Muscle layer of colon (tissue), 2 donors: Measurements from ENCODE around the gene SUB1.
"Not testable (repeated sequence)": the region's sequence is repeated elsewhere in the genome, so short reads cannot be mapped to it uniquely, and the experiment has no call there.

Experiments used
- H3K27ac ChIP-seq: one replicate; pipeline ENCODE4 v1.7.0; 2013; ENCODE audit warnings: low read depth, mild to moderate bottlenecking, low read length, moderate library complexity
- H3K27me3 ChIP-seq, 2 donors: one replicate each; pipeline ENCODE4 v1.7.0; 2013; ENCODE audit warnings: low read length in 2 of 2, mild to moderate bottlenecking in 2 of 2; ENCODE audit not compliant: insufficient read depth in 2 of 2, control insufficient read depth in 1 of 2
- H3K36me3 ChIP-seq: one replicate; pipeline ENCODE4 v1.7.0; 2013; ENCODE audit warnings: mild to moderate bottlenecking, low read length; ENCODE audit not compliant: insufficient read depth
- H3K4me1 ChIP-seq: one replicate; pipeline ENCODE4 v1.7.0; 2013; ENCODE audit warnings: mild to moderate bottlenecking, low read length; ENCODE audit not compliant: insufficient read depth
- H3K4me3 ChIP-seq, 2 donors: one replicate each; pipeline ENCODE4 v1.7.0; 2013; ENCODE audit warnings: low read length in 2 of 2, low read depth in 1 of 2, mild to moderate bottlenecking in 1 of 2, moderate library complexity in 1 of 2
- H3K9ac ChIP-seq: one replicate; pipeline ENCODE4 v1.7.0; 2013; ENCODE audit warnings: low read length
- H3K9me3 ChIP-seq: one replicate; pipeline ENCODE4 v1.7.0; 2013; ENCODE audit warnings: mild to moderate bottlenecking, low read length
- donor health status: abdominal sarcoma.
- donor health status: Adenocarcinoma of cecum.

SUB1 gene

DNA sequence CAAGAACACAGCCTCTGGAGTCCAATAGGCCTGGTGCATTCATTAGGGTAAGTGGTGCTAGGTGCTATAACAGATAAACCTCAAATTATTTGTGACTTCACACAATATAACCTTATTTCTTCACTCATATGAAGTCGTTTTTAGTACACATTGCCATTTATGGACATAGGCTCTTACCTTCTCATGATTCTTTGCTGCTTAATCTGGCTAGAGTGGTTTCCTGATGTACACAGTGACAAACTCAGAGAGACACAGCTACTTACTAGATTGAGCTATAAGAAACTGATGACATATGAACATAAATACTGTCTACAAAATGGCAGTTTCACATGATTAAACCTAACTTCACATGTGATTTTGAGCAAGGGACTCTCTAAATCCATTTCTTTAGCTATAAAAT, 14.2 kb upstream of the SUB1 start:
- Histone ChIP-seq H3K27ac (no peak overlapping the region), H3K4me3 (no peak overlapping the region), H3K27me3 (no peaks in the 10 kb centered on the region), H3K9me3 (no peaks in the 10 kb centered on the region), H3K36me3 (no peaks in the 10 kb centered on the region), H3K4me1 (no peaks in the 10 kb centered on the region), H3K9ac (no peak overlapping the region)

DNA sequence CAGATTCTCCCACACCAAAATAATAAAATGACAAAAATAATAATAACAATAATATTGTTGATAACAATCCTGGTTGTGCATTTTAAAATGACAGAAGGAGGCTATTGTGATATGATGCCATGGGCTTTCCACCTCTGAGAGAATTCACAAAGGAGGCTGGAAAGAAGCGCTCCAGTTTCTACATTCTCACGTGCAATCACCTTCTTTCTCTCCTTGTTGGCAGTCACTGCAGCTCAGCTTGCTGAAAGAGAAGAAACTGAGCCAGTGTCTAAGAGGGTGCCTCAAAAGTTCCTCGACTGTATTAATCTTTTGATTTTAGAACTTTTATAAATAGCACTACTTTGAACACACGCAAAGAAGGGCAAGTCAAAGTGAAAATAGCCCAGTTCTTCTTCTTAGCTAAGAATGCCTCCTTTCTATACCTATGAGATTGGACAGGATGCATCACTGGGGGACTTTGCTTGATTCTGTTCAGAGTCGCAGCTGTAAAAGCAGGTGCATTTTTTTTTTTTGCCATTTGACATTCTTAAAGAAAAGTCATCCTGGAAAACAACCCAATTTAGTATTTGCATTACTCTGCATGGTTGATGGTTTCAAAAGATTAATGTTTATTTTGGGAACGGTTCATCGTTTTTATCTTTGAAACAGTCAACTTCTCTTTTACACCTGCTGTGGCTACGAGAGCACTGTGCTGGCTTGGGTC, 12.4 kb upstream of the SUB1 start:
- Histone ChIP-seq H3K27me3 (no peaks in the 10 kb centered on the region), H3K9me3 (no peaks in the 10 kb centered on the region), H3K4me3 (no peak overlapping the region), H3K4me1 (no peaks in the 10 kb centered on the region), H3K9ac (no peak overlapping the region), H3K36me3 (no peaks in the 10 kb centered on the region), H3K27ac (no peak overlapping the region)

DNA sequence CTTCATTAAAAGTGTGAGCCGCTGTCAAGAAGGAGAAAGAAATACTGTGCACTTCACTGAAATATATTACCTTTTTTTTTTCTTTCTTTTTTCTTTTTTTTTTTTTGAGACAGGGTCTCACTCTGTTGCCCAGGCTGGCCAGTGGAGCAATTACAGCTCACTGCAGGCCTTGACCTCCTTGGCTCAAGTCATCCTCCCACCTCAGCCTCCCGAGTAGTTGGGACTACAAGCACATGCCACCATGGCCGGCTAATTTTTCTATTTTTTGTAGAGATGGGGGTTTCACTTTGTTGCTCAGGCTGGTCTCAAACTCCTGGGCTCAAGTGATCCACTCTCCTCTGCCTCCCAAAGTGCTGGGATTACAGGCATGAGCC, 11.9 kb upstream of the SUB1 start:
- not testable (repeated sequence) for H3K9me3 ChIP-seq, H3K4me1 ChIP-seq, H3K27me3 ChIP-seq, H3K36me3 ChIP-seq, H3K27ac ChIP-seq, H3K4me3 ChIP-seq, H3K9ac ChIP-seq

DNA sequence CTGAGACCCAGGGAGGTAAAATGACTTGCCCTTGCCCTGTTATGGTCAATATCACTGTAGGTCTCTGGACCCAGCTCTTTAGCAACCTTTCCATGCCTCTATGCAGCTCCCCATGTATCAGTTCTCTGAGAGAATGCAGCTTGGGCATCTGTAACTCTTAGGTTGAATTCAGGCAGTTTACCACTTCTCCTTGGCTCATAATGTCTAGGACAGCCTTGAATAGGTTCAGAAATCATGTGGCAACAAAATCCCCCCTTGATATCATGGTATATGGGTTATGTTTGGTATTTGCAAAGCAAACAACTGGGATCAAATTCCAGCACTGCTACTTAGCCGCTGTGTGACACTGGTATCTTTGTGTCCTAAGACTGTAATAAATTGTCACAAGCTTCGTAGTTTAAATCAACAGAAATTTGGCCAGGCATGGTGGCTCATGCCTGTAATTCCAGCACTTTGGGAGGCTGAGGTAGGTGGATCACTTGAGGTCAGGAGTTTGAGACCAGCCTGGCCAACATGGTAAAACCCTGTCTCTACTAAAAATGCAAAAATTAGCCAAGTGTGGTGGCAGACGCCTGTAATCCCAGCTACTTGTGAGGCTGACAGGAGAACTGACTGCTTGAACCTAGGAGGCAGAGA, 10.7 kb upstream of the SUB1 start:
- H3K9me3 ChIP-seq = no peaks in the 10 kb centered on the region
- H3K27me3 ChIP-seq = no peaks in the 10 kb centered on the region
- no peak overlapping the region for H3K27ac ChIP-seq
- H3K9ac ChIP-seq = no peak overlapping the region
- H3K4me3 ChIP-seq = no peak overlapping the region
- H3K4me1 ChIP-seq = no peaks in the 10 kb centered on the region
- H3K36me3 ChIP-seq = no peaks in the 10 kb centered on the region

DNA sequence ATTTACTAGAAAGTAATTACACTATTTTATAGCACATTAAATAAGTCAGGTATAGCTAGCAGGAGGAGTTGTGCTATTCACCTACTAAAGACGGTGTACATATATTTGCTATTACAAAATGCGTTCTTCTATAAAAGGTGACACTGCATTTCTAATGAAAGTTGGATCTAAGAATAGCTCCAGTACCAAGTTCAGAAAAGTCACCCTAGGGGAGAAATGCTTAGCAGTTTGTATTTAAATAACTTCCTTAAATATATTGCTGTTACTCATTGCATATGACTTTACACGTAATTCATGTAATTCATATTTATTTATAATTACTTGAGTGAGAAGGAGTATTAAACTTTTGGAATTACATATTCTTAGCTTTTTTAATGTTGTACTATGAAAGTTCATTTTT, 7.0 kb upstream of the SUB1 start:
- Histone ChIP-seq H3K4me3 (no peak overlapping the region), H3K4me1 (no peaks in the 10 kb centered on the region), H3K9ac (no peak overlapping the region), H3K9me3 (no peaks in the 10 kb centered on the region), H3K27ac (no peak overlapping the region), H3K36me3 (no peaks in the 10 kb centered on the region), H3K27me3 (no peaks in the 10 kb centered on the region)

DNA sequence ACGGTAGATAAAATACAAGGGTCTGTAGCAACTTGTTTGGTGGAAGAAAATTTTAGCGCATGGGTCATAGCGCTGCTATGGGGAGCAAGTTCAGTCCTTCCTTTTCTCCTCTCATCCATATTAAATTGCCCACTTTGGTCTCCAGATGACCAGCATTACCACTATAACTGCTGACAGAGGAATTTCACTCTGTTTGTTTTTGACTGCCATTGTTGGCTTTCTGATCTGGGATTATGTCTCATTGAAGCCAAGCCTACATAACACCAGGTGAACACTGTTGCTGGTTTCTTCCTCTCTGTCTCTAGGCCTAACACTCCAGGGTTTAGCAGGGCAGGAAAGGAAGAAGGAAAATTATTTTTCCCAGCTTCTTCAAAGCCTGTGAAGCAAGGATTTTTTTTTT, 6.6 kb upstream of the SUB1 start:
- no peak overlapping the region for H3K9ac ChIP-seq
- H3K27ac ChIP-seq = no peak overlapping the region
- peaks cover 3% of the 10 kb centered on the region for H3K9me3 ChIP-seq
- H3K36me3 ChIP-seq = no peaks in the 10 kb centered on the region
- H3K27me3 ChIP-seq = no peaks in the 10 kb centered on the region
- H3K4me3 ChIP-seq = no peak overlapping the region
- H3K4me1 ChIP-seq = no peaks in the 10 kb centered on the region

DNA sequence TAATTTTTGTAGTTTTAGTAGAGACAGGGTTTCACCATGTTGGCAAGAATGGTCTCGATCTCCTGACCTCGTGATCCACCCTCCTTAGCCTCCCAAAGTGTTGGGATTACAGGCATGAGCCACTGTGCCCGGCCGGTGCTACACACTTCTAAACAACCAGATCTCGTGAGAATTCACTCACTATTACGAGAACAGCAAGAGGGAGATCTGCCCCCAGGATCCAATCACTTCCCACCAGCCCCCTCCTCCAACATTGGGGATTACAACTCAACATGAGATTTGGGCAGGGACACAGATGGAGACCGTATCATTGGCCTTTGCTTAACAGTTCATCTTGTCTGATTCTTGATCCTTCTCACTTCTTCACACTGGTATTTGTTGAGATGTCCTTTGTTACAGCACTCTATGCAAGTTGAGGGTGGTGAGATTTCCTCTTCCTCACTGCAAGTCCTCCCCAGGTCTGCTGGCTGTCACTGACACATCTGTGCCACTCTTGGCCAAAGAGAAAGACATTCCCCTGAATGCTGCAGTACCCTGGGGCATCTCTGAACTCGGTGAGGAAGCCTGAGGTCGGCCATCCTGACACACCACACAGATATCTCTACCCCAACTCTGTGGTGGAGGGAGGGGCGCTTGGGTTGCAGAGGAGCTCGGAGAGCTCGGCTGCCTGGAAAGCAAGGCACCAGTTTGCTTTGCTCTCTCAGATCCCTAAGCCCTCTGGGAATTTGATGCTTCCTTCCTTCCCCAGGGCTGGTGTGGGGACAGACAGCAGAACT, 4.2 kb upstream of the SUB1 start:
- H3K27me3 ChIP-seq = no peaks in the 10 kb centered on the region
- no peak overlapping the region for H3K4me3 ChIP-seq
- no peak overlapping the region for H3K9ac ChIP-seq
- no peaks in the 10 kb centered on the region for H3K36me3 ChIP-seq
- no peak overlapping the region for H3K27ac ChIP-seq
- no peaks in the 10 kb centered on the region for H3K4me1 ChIP-seq
- peaks cover 5% of the 10 kb centered on the region for H3K9me3 ChIP-seq

DNA sequence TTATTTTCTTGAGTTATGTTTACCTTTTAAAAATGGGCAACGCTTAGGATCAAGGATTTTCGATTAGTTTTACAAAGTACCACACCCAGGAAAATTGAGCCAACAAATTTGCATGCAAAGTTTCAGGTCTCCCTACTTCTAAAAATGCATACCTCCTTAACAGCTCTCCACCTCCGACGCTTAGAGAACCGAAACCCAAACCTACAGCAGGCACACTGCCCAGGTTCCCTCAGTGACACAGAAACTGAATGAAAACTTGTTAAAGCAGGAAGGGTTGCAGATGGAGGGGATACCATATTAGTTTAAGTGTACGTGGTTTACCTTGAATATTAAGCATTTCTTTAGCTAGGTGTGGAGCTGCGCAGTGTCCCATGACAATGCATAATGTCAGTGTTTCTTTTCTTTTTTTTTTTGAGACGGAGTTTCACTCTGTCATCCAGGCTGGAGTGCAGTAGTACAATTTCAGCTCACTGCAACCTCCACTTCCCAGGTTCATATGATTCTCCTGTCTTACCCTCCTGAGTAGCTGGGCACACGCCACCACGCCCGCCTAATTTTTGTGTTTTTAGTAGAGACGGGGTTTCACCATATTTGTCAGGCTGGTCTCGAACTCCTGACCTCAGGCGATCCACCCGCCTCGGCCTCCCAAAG, 1.6 kb upstream of the SUB1 start:
- peaks cover under 1% of the 10 kb centered on the region for H3K36me3 ChIP-seq
- peaks cover 11% of the 10 kb centered on the region for H3K4me1 ChIP-seq
- H3K9ac ChIP-seq = no peak overlapping the region
- no peaks in the 10 kb centered on the region for H3K27me3 ChIP-seq
- no peak overlapping the region for H3K27ac ChIP-seq
- H3K9me3 ChIP-seq = peaks cover 5% of the 10 kb centered on the region
- no peak overlapping the region for H3K4me3 ChIP-seq

DNA sequence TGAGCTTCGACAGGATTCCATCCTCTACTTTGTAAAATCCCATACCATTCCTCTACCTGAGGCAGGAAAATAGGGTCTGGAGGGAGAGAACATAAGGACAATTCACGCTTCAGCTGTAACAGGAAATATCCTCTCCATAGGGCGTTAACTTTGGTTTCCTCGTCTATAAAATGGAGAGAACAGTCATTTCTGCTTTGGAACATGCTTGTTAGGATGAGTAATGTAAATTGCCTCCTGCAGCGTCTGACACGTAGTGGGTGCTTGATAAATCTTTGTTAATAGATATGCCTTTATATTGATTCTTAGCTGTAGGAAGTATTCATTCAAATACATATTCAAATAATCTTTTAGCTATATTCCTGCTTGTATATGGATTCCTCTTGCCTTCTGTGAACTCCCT, 711 bp upstream of the SUB1 start:
- Histone ChIP-seq H3K9ac (no peak overlapping the region), H3K27me3 (no peaks in the 10 kb centered on the region), H3K27ac (no peak overlapping the region), H3K9me3 (peaks cover 5% of the 10 kb centered on the region), H3K4me3 (peak overlapping the region in 1 of 2 donors; percentile 71), H3K4me1 (peaks cover 13% of the 10 kb centered on the region), H3K36me3 (peaks cover 10% of the 10 kb centered on the region)

DNA sequence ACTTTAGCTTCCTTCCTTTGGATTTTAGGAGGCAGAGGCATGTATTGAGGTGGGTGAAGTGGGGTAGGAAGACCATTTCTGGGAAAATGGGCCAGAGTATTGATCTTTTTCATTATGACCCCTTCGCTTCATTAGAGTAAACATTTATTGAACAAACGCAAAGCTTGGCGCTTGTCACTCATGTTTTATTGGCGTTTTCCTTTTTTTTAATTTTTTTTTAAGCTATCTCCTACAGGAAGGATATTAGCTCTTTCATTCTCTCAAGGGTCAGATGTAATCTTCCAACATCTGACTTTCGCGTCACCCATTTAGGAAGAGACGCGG, 273 bp upstream of the SUB1 start:
- Histone ChIP-seq H3K27me3 (no peaks in the 10 kb centered on the region), H3K4me3 (peak overlapping the region; percentile 71 to 93), H3K36me3 (peaks cover 10% of the 10 kb centered on the region), H3K9ac (no peak overlapping the region), H3K9me3 (peaks cover 5% of the 10 kb centered on the region), H3K27ac (no peak overlapping the region), H3K4me1 (peaks cover 18% of the 10 kb centered on the region)

DNA sequence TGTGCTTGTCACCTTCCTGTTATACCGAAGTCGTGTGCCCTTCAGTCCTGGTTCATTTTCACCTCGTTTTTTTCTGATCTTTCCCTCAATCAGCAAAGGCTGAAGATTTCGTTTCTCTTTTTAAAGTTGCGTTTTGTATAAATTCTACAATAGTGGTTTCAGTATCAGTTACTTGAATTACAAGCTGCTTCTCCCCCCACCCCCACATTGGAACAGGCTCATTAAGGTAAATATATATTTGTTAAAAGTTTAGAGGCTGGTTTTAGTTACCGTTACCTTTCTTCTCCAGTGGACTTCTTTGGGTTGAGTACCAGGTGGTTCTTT, 881 bp downstream of the SUB1 start:
- H3K9ac ChIP-seq = peak overlapping the region; percentile 70
- no peaks in the 10 kb centered on the region for H3K27me3 ChIP-seq
- peaks cover 18% of the 10 kb centered on the region for H3K4me1 ChIP-seq
- H3K27ac ChIP-seq = peak overlapping the region; percentile 99
- peaks cover 11% of the 10 kb centered on the region for H3K36me3 ChIP-seq
- peak overlapping the region; percentile 71 to 93 for H3K4me3 ChIP-seq
- peaks cover 5% of the 10 kb centered on the region for H3K9me3 ChIP-seq
